H9 (cell line): ENCODE data around the gene TLE6. TPM values are rescaled to one million over a fixed set of nuclear protein-coding genes. Genes with fewer than 3 reads are reported as not detected.

Source experiments
- DNase-seq: peaks from one replicate; pipeline ENCODE4 v3.0.0-alpha.2; 2017
- H2AFZ ChIP-seq: one replicate; pipeline ENCODE4 v1.6.1; 2013; ENCODE audit warnings: mild to moderate bottlenecking, low read length, control low read depth, moderate library complexity
- H2AK5ac ChIP-seq: 2 replicates; pipeline ENCODE4 v1.6.1; 2013; ENCODE audit warnings: low read length, control low read depth, mixed read lengths; ENCODE audit not compliant: insufficient read length
- H2BK120ac ChIP-seq: one replicate; pipeline ENCODE4 v1.6.1; 2013; ENCODE audit warnings: low read depth, mild to moderate bottlenecking, low read length, control low read depth, inconsistent platforms; ENCODE audit not compliant: poor library complexity, severe bottlenecking
- H2BK12ac ChIP-seq: 2 replicates; pipeline ENCODE4 v1.6.1; 2013; ENCODE audit warnings: low read length, control low read depth, mixed read lengths, low read depth; ENCODE audit not compliant: insufficient read length
- H2BK15ac ChIP-seq: 2 replicates; pipeline ENCODE4 v1.6.1; 2013; ENCODE audit warnings: low read depth, low read length, control low read depth
- H2BK20ac ChIP-seq: one replicate; pipeline ENCODE4 v1.6.1; 2013; ENCODE audit warnings: low read depth, mild to moderate bottlenecking, low read length, control low read depth, inconsistent platforms; ENCODE audit not compliant: poor library complexity, severe bottlenecking
- H2BK5ac ChIP-seq: 2 replicates; pipeline ENCODE4 v1.6.1; 2013; ENCODE audit warnings: low read length, control low read depth, mixed read lengths; ENCODE audit not compliant: insufficient read length
- H3K14ac ChIP-seq: 2 replicates; pipeline ENCODE4 v1.6.1; 2013; ENCODE audit warnings: low read length, control low read depth; ENCODE audit not compliant: insufficient read depth
- H3K18ac ChIP-seq: 2 replicates; pipeline ENCODE4 v1.6.1; 2013; ENCODE audit warnings: low read depth, mild to moderate bottlenecking, mixed read lengths, low read length, control low read depth; ENCODE audit not compliant: insufficient read length
- H3K23ac ChIP-seq: 2 replicates; pipeline ENCODE4 v1.6.1; 2013; ENCODE audit warnings: low read length, control low read depth, mixed read lengths, low read depth; ENCODE audit not compliant: insufficient read length
- H3K23me2 ChIP-seq: 2 replicates; pipeline ENCODE4 v1.6.1; 2013; ENCODE audit warnings: low read depth, mild to moderate bottlenecking, mixed read lengths, low read length, control low read depth; ENCODE audit not compliant: insufficient read length, poor library complexity, severe bottlenecking
- H3K27ac ChIP-seq: 2 replicates; pipeline ENCODE4 v1.5.1; 2013; ENCODE audit warnings: low read length, control low read depth, mixed read lengths, low read depth; ENCODE audit not compliant: insufficient read length
- H3K27me3 ChIP-seq: 2 replicates; pipeline ENCODE4 v1.6.1; 2013; ENCODE audit warnings: low read length, control low read depth, inconsistent platforms; ENCODE audit not compliant: insufficient read depth
- H3K4ac ChIP-seq: 2 replicates; pipeline ENCODE4 v1.6.1; 2013; ENCODE audit warnings: low read depth, mild to moderate bottlenecking, control low read depth, inconsistent platforms, low read length, moderate library complexity
- H3K4me1 ChIP-seq: 2 replicates; pipeline ENCODE4 v1.6.1; 2013; ENCODE audit warnings: low read length, control low read depth, inconsistent platforms; ENCODE audit not compliant: insufficient read depth
- H3K4me2 ChIP-seq: 2 replicates; pipeline ENCODE4 v1.6.1; 2013; ENCODE audit warnings: low read length, control low read depth, mixed read lengths; ENCODE audit not compliant: insufficient read length, insufficient read depth
- H3K56ac ChIP-seq: 2 replicates; pipeline ENCODE4 v1.6.1; 2013; ENCODE audit warnings: low read depth, mild to moderate bottlenecking, mixed read lengths, low read length, control low read depth; ENCODE audit not compliant: insufficient read length
- H3K79me1 ChIP-seq: 2 replicates; pipeline ENCODE4 v1.6.1; 2013; ENCODE audit warnings: low read depth, mild to moderate bottlenecking, moderate library complexity, low read length, control low read depth, inconsistent platforms; ENCODE audit not compliant: insufficient read depth, poor library complexity, severe bottlenecking
- H3K79me2 ChIP-seq: 2 replicates; pipeline ENCODE4 v1.6.1; 2013; ENCODE audit warnings: low read length, control low read depth, inconsistent platforms; ENCODE audit not compliant: insufficient read depth
- H3K9ac ChIP-seq: 2 replicates; pipeline ENCODE4 v1.6.1; 2013; ENCODE audit warnings: low read length, control low read depth, mixed read lengths; ENCODE audit not compliant: insufficient read length; ENCODE audit errors: extremely low read depth
- H3K9me3 ChIP-seq: one replicate; pipeline ENCODE4 v1.6.1; 2013; ENCODE audit warnings: low read depth, low read length, inconsistent platforms; ENCODE audit not compliant: control insufficient read depth
- H3T11ph ChIP-seq: one replicate; pipeline ENCODE4 v1.6.1; 2013; ENCODE audit warnings: mild to moderate bottlenecking, low read length, control low read depth, inconsistent platforms
- H4K20me1 ChIP-seq: one replicate; pipeline ENCODE4 v1.6.1; 2013; ENCODE audit not compliant: control insufficient read depth, insufficient read length, insufficient read depth
- H4K5ac ChIP-seq: 2 replicates; pipeline ENCODE4 v1.6.1; 2013; ENCODE audit warnings: low read depth, mild to moderate bottlenecking, mixed read lengths, low read length, control low read depth; ENCODE audit not compliant: insufficient read length
- H4K8ac ChIP-seq: replicated peaks from 2 replicates; pipeline ENCODE4 v1.6.1; 2013; ENCODE audit warnings: low read length, control low read depth, mixed read lengths, low read depth; ENCODE audit not compliant: insufficient read length
- H4K91ac ChIP-seq: 2 replicates; pipeline ENCODE4 v1.6.1; 2013; ENCODE audit warnings: low read depth, mild to moderate bottlenecking, moderate library complexity, mixed read lengths, low read length, control low read depth; ENCODE audit not compliant: insufficient read length
- H3K27ac Mint-ChIP-seq, 3 experiments: 2 replicates in 2 of 3; 3 replicates in 1 of 3; pipeline ENCODE4 v1.8.0; 2020 to 2021; ENCODE audit warnings: mixed read lengths in 3 of 3, mild to moderate bottlenecking in 1 of 3, moderate library complexity in 1 of 3
- H3K27me3 Mint-ChIP-seq: 2 replicates; pipeline ENCODE4 v1.8.0; 2021; ENCODE audit warnings: low read depth, mild to moderate bottlenecking, moderate library complexity, mixed read lengths
- H3K36me3 Mint-ChIP-seq, 3 experiments: 2 replicates in 2 of 3; 3 replicates in 1 of 3; pipeline ENCODE4 v1.8.0; 2020 to 2021; ENCODE audit warnings: low read depth in 3 of 3, mixed read lengths in 3 of 3; ENCODE audit not compliant: insufficient read depth in 1 of 3
- H3K4me1 Mint-ChIP-seq, 2 experiments: 2 replicates each; pipeline ENCODE4 v1.8.0; 2020; ENCODE audit warnings: mixed read lengths in 2 of 2
- H3K4me3 Mint-ChIP-seq, 2 experiments: 2 replicates in 1 of 2; 3 replicates in 1 of 2; pipeline ENCODE4 v1.8.0; 2020 to 2021; ENCODE audit warnings: mild to moderate bottlenecking in 2 of 2, mixed read lengths in 2 of 2, moderate library complexity in 1 of 2
- H3K9me3 Mint-ChIP-seq, 2 experiments: 2 replicates in 1 of 2; 3 replicates in 1 of 2; pipeline ENCODE4 v1.8.0; 2020; ENCODE audit warnings: mild to moderate bottlenecking in 2 of 2, mixed read lengths in 2 of 2, moderate library complexity in 1 of 2
- CTCF ChIP-seq: fragments of 200-600 bp; sonication (generic); conservative IDR thresholded peaks from 3 replicates; pipeline ENCODE4 v1.8.0; 2021; ENCODE audit warnings: antibody characterized with exemption, mild to moderate bottlenecking
- WGBS: extraction: QIAGEN DNeasy Blood & Tissue Kit; methylation state at CpG from one replicate; pipeline ENCODE4 v1.1.7; 2013; ENCODE audit warnings: missing lambda C conversion rate, low lambda C conversion rate, mixed read lengths; ENCODE audit not compliant: insufficient read length; ENCODE audit errors: extremely low coverage; 5-methylcytosine and 5-hydroxymethylcytosine counted together
- total RNA-seq: library from RNA; stranded (reverse); gene quantifications from 2 replicates; pipeline ENCODE4 v1.2.1, GENCODE V29; 2021

TLE6 gene
- total RNA-seq, 1 experiment from 2014 or later, result 1.7 TPM

- Histone ChIP-seq H2BK15ac (no peak overlapping the region), H3K23me2 (no peaks in the 10 kb centered on the region), H4K20me1 (no peaks in the 10 kb centered on the region), H3T11ph (no peak overlapping the region), H3K4ac (no peak overlapping the region), H2BK12ac (no peak overlapping the region), H3K4me2 (no peak overlapping the region), H3K23ac (no peak overlapping the region), H3K79me1 (no peaks in the 10 kb centered on the region), H2BK20ac (no peak overlapping the region), H3K9me3 (no peaks in the 10 kb centered on the region), H3K4me1 (no peaks in the 10 kb centered on the region), H4K91ac (no peak overlapping the region), H3K27me3 (no peaks in the 10 kb centered on the region), H4K5ac (no peak overlapping the region), H3K9ac (no peak overlapping the region), H3K18ac (no peak overlapping the region), H2AFZ (no peak overlapping the region), H3K56ac (no peak overlapping the region), H2BK120ac (no peak overlapping the region), H3K27ac (no peak overlapping the region), H2AK5ac (no peak overlapping the region), H2BK5ac (no peak overlapping the region), H3K14ac (no peak overlapping the region), H3K79me2 (no peaks in the 10 kb centered on the region), H4K8ac (no peak overlapping the region)
- Mint-ChIP-seq H3K27ac (no peak overlapping the region), H3K4me3 (no peak overlapping the region), H3K27me3 (peaks cover 7% of the 10 kb centered on the region), H3K4me1 (peaks cover under 1 to 8% of the 10 kb centered on the region in 2 experiments), H3K36me3 (no peaks in the 10 kb centered on the region), H3K9me3 (no peaks in the 10 kb centered on the region)
- TF ChIP-seq CTCF, result no peak
- no peak for DNase-seq
- no CpG with 5 or more reads among the region's 5 CpGs for WGBS
Measured at GRCh38 chr19:2957160-2957559, 20.2 kb upstream of the TLE6 start.
